Measurements from ENCODE around the gene EGFL7. TPM values are rescaled to one million over a fixed set of nuclear protein-coding genes. Genes with fewer than 3 reads are reported as not detected.

EGFL7 gene
- total RNA-seq, 4 donors from 2014 or later = 38.8 to 81.0 (median 56.4) TPM

DNA sequence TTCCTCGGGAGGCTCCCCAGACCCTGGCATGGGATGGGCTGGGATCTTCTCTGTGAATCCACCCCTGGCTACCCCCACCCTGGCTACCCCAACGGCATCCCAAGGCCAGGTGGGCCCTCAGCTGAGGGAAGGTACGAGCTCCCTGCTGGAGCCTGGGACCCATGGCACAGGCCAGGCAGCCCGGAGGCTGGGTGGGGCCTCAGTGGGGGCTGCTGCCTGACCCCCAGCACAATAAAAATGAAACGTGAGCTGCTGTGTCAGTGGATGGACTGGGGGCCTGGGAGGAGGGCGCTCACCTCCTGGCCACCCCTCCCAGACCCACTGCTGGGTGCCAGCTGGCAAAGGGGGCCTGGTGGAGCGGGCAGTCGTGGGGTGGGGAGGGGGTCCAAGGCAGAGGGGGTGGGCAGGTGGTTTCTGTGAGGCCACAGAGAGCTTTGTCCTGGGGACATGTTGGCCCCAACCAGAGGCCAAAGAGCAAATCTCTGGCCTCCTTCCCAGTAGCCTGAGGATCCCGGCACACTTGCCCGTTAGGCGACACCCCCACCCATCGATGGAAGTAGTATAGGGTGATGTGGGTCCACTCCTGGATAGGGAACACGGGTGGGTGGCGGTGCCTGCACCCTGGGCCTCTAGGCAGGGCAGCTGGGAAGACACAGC, 9.8 kb downstream of the EGFL7 start:
- ATAC-seq = no peak
- Histone ChIP-seq H3K4me1 (peaks cover 0 to 7% (median 5%) of the 10 kb centered on the region in 3 donors), H3K36me3 (peaks cover 0 to 51% of the 10 kb centered on the region in 2 donors), H3K9me3 (no peaks in the 10 kb centered on the region), H3K4me3 (no peak overlapping the region), H3K27ac (peak overlapping the region in 3 of 4 donors; percentile 10 to 27 (median 14)), H3K27me3 (peaks cover 34% of the 10 kb centered on the region)
- no peak for TF ChIP-seq POLR2AphosphoS5 (IDR thresholded peaks at IDR 0.05)
- TF ChIP-seq, protein P1, sequence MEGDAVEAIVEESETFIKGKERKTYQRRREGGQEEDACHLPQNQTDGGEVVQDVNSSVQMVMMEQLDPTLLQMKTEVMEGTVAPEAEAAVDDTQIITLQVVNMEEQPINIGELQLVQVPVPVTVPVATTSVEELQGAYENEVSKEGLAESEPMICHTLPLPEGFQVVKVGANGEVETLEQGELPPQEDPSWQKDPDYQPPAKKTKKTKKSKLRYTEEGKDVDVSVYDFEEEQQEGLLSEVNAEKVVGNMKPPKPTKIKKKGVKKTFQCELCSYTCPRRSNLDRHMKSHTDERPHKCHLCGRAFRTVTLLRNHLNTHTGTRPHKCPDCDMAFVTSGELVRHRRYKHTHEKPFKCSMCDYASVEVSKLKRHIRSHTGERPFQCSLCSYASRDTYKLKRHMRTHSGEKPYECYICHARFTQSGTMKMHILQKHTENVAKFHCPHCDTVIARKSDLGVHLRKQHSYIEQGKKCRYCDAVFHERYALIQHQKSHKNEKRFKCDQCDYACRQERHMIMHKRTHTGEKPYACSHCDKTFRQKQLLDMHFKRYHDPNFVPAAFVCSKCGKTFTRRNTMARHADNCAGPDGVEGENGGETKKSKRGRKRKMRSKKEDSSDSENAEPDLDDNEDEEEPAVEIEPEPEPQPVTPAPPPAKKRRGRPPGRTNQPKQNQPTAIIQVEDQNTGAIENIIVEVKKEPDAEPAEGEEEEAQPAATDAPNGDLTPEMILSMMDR (IDR thresholded peaks at IDR 0.05) = no peak
- no peak for TF ChIP-seq EP300 (IDR thresholded peaks at IDR 0.05)
- TF ChIP-seq POLR2A (IDR thresholded peaks at IDR 0.05) = no peak
- WGBS, 2 donors (ENCODE audit: low coverage in 1 of 2) = no CpG with 5 or more reads among the region's 14 CpGs

DNA sequence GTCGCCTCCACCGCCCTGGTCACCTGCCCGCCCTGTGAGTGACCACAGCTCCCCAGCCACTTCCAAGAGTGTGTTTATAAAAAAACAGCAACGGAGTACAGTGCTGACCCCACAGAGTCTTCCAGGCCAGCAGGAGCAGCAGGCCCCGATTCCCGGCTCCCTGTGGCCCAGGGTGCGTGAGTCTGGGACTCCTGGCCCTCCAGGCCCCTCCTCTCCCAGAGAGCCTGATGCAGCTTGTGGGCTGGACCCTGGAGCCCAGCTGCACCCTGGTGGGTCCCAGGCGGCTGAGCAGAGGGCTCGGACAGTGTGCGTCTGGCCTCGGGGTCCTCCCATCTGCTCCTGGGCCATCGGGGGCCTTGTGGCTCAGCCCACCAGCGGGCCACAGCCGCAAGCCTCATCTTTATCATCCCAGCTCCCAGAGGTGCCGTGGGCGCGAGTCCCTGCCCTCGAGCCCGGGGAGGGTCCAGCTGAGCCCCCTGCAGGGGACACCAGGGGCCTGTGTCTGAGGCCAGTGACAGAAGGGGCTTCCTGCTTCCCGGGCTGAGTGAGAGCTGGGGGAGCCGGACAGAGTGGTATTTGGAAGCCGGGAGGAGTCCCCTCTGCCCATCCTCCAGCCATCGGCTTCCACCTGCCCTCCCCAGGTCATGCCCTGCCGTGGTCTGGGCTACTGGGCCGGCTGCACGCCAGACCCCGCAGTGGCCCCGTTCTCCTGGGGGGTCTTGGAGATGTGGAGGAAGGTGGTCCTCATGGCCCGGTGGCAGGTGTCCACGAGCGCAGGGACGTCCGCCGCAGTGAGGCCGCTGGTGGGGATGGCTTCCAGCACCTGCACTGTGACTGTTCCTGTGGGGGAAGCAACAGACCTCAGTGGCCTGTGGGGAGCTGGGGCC, 10.6 kb downstream of the EGFL7 start:
- H3K4me3 ChIP-seq = no peak overlapping the region
- H3K4me1 ChIP-seq = peaks cover 0 to 10% (median 5%) of the 10 kb centered on the region in 3 donors
- peak; percentile 0 for ATAC-seq
- H3K9me3 ChIP-seq = no peaks in the 10 kb centered on the region
- peak overlapping the region in 2 of 4 donors; percentile 14 to 27 for H3K27ac ChIP-seq
- H3K27me3 ChIP-seq = peaks cover 26% of the 10 kb centered on the region
- 78% methylated on average over 7 of the region's 35 CpGs; no CpG with 5 or more reads in 1 of the 2 donors for WGBS, 2 donors (ENCODE audit: low coverage in 1 of 2)
- H3K36me3 ChIP-seq = peaks cover 0 to 56% of the 10 kb centered on the region in 2 donors
- TF ChIP-seq, protein P1 (IDR thresholded peaks at IDR 0.05) = no peak
- TF ChIP-seq POLR2A (IDR thresholded peaks at IDR 0.05) = no peak
- no peak for TF ChIP-seq POLR2AphosphoS5 (IDR thresholded peaks at IDR 0.05)
- no peak for TF ChIP-seq EP300 (IDR thresholded peaks at IDR 0.05)

DNA sequence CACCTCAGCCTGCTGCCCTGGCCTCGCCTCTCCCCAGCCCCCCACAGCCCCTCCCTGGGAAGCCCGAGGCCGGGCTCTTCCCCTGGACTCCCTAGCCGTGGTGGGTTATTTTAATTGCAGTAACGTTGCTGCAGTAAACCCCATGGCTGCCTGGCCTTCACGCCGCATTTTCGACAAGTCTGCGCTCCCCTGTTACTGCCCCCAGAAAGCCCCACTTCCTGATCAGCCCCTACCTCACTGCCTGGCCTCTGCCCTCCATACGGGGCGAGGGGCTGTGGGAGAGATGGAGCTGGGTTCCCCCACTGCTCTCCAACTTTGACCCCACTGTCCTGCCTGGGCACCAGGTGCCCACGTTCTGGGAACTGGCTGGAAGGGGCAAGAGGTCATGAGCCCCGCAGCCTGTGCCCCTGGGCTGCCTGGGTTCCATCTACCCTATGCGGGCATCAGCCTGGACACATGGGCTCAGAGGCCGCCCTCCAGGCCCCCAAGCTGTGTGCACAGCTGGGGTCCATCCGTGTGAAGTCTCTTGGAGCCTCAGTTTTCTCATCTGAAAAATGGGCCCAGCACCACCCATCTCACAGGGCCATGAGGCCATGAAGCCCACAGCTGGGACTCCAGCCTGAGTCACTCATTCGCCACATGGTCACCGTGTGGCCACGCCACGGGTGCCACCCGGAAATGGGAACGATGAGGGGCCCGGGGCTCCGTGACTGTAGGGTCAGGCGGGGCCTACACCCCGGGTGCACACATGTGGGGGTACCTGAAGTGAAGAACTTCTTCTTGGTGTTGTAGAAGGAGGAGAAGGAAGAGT, 11.5 kb downstream of the EGFL7 start:
- H3K4me1 ChIP-seq = peaks cover 0 to 17% (median 5%) of the 10 kb centered on the region in 3 donors
- peaks cover 21% of the 10 kb centered on the region for H3K27me3 ChIP-seq
- H3K27ac ChIP-seq = peak overlapping the region in 1 of 4 donors; percentile 6
- TF ChIP-seq, protein P1 (IDR thresholded peaks at IDR 0.05) = no peak
- TF ChIP-seq POLR2AphosphoS5 (IDR thresholded peaks at IDR 0.05) (no peak), POLR2A (IDR thresholded peaks at IDR 0.05) (no peak), EP300 (IDR thresholded peaks at IDR 0.05) (no peak)
- H3K36me3 ChIP-seq = peaks cover 0 to 56% of the 10 kb centered on the region in 2 donors
- H3K4me3 ChIP-seq = no peak overlapping the region
- peak; percentile 0 for ATAC-seq
- no peaks in the 10 kb centered on the region for H3K9me3 ChIP-seq
- WGBS, 2 donors (ENCODE audit: low coverage in 1 of 2) = 97% methylated on average over 6 of the region's 26 CpGs; no CpG with 5 or more reads in 1 of the 2 donors

DNA sequence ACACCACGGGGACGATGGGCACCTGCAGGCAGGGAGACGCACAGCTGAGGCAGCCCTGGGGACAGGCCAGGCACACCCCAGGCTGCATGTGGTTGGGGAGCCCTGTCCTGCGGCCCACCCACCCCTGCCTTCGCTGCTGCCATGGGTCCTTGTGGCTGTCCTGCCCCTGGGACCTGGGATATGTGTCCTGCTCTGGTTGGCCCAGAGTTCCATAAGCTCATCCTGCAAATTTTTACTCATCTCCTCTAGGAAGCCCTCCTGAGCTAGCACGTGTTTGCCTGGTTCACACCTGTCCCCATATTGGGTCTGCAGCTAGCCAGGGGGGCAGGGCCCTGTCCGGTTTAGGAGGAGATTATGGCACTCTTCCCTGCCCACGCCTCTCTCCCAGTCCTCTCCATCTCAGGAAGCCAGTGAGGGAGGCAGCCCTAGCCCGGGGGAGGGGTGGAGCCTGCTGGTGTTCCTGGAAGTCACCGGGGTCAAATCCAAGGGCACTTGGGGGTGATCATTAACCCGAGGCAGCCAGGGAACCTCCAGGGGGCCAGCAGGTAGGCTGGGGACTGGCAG, 12.2 kb downstream of the EGFL7 start:
- ATAC-seq = no peak
- H3K9me3 ChIP-seq = no peaks in the 10 kb centered on the region
- H3K4me3 ChIP-seq = no peak overlapping the region
- TF ChIP-seq POLR2AphosphoS5 (IDR thresholded peaks at IDR 0.05) (no peak), POLR2A (IDR thresholded peaks at IDR 0.05) (no peak), EP300 (IDR thresholded peaks at IDR 0.05) (no peak)
- TF ChIP-seq, protein P1 (IDR thresholded peaks at IDR 0.05) = no peak
- peaks cover 0 to 56% of the 10 kb centered on the region in 2 donors for H3K36me3 ChIP-seq
- 76 to 87% methylated on average over 5 of the region's 11 CpGs for WGBS, 2 donors (ENCODE audit: low coverage in 1 of 2)
- H3K27me3 ChIP-seq = peaks cover 16% of the 10 kb centered on the region
- H3K27ac ChIP-seq = no peak overlapping the region
- H3K4me1 ChIP-seq = peaks cover 0 to 17% (median 5%) of the 10 kb centered on the region in 3 donors

Measured in gastroesophageal sphincter (tissue), 4 donors.